CD4-positive, alpha-beta T cell (primary cell): ENCODE data around the gene PRKAG3. TPM values are rescaled to one million over a fixed set of nuclear protein-coding genes. Genes with fewer than 3 reads are reported as not detected.

Source experiments
- ATAC-seq: fragments of 200-7000 bp; cut with Tn5 transposase; one replicate; pipeline ENCODE4 v1.10.0; 2022; ENCODE audit warnings: mild to moderate bottlenecking; ENCODE audit not compliant: poor library complexity
- CTCF ChIA-PET: fragments of 350-600 bp; sonication (Branson Sonifier 250); formaldehyde crosslinking; loops from one replicate; lab custom pipeline; 2021; ENCODE audit warnings: antibody characterized with exemption, inconsistent platforms; lab: Charles Lee
- POLR2A ChIA-PET: fragments of 350-600 bp; sonication (Branson Sonifier 250); formaldehyde crosslinking; loops from one replicate; lab custom pipeline; 2021; ENCODE audit warnings: antibody characterized with exemption, inconsistent platforms; lab: Charles Lee
- DNase-seq, 14 experiments: peaks; one replicate each; pipeline ENCODE4 v3.0.0-alpha.2; 2013 to 2020; ENCODE audit warnings: mixed read lengths in 2 of 14
- H3K27ac ChIP-seq, 2 donors: one replicate each; pipeline versions ENCODE4 v1.5.1 to v1.7.0; 2013; ENCODE audit warnings: low read length in 2 of 2, low read depth in 1 of 2, mild to moderate bottlenecking in 1 of 2
- H3K27me3 ChIP-seq, 2 experiments: 1 replicate in 1 of 2; 2 replicates in 1 of 2; pipeline versions ENCODE4 v1.6.1 to v1.7.0; 2013; ENCODE audit warnings: low read length in 2 of 2, control low read depth in 1 of 2, mild to moderate bottlenecking in 1 of 2, moderate library complexity in 1 of 2; ENCODE audit not compliant: insufficient read depth in 2 of 2, control insufficient read depth in 1 of 2
- H3K36me3 ChIP-seq: one replicate; pipeline ENCODE4 v1.6.1; 2013; ENCODE audit warnings: low read length, control low read depth; ENCODE audit not compliant: insufficient read depth
- H3K4me1 ChIP-seq: one replicate; pipeline ENCODE4 v1.6.1; 2013; ENCODE audit warnings: low read length, control low read depth; ENCODE audit not compliant: insufficient read depth
- H3K4me3 ChIP-seq: one replicate; pipeline ENCODE4 v1.5.1; 2013; ENCODE audit warnings: mild to moderate bottlenecking, low read length, moderate library complexity
- H3K9me3 ChIP-seq, 2 experiments: 1 replicate in 1 of 2; 2 replicates in 1 of 2; pipeline versions ENCODE4 v1.6.1 to v1.7.0; 2013; ENCODE audit warnings: low read length in 2 of 2, mild to moderate bottlenecking in 2 of 2, control low read depth in 1 of 2, moderate library complexity in 1 of 2; ENCODE audit not compliant: control insufficient read depth in 1 of 2, insufficient read depth in 1 of 2
- H3K27ac Mint-ChIP-seq: one replicate; pipeline ENCODE4 v1.8.0; 2020; ENCODE audit warnings: mixed read lengths
- H3K27me3 Mint-ChIP-seq: one replicate; pipeline ENCODE4 v1.8.0; 2021; ENCODE audit warnings: mixed read lengths
- H3K36me3 Mint-ChIP-seq: one replicate; pipeline ENCODE4 v1.8.0; 2021; ENCODE audit warnings: low read depth, mixed read lengths
- H3K4me1 Mint-ChIP-seq: one replicate; pipeline ENCODE4 v1.8.0; 2021; ENCODE audit warnings: low read depth, mixed read lengths
- H3K4me3 Mint-ChIP-seq: one replicate; pipeline ENCODE4 v1.8.0; 2020; ENCODE audit warnings: mild to moderate bottlenecking, mixed read lengths
- H3K9me3 Mint-ChIP-seq: one replicate; pipeline ENCODE4 v1.8.0; 2020; ENCODE audit warnings: mixed read lengths
- CTCF ChIP-seq: fragments of 200-600 bp; IDR thresholded peaks from one replicate; pipeline ENCODE4 v1.8.0; 2022; ENCODE audit warnings: antibody characterized with exemption, mild to moderate bottlenecking
- intact Hi-C, 2 experiments: fragments of 100-400 bp; cut with DNase I in 1 of 2; cut with micrococcal nuclease in 1 of 2; formaldehyde crosslinking; loops; one replicate each; pipeline versions ENCODE4 v1.15.1 to v1.9.0; 2023 to 2025; cut with DNase I, micrococcal nuclease
- total RNA-seq, 174 experiments: library from RNA in 2 of 174; stranded (reverse) in 2 of 174; gene quantifications; one replicate each; pipeline ENCODE4 v1.2.3 and lab custom pipeline; 2021 to 2026

The PRKAG3 gene
- total RNA-seq, 2 experiments from 2014 or later, result not detected

GRCh38 chr2:218834685-218835084 lies 3.1 kb upstream of the PRKAG3 start:
- no peak for TF ChIP-seq CTCF
- peaks cover 2% of the 10 kb centered on the region for H3K9me3 Mint-ChIP-seq
- Histone ChIP-seq H3K4me3 (no peak overlapping the region), H3K27me3 (peaks cover 9 to 62% of the 10 kb centered on the region in 2 experiments), H3K9me3 (peaks cover 4 to 14% of the 10 kb centered on the region in 2 experiments), H3K27ac (no peak overlapping the region), H3K4me1 (no peaks in the 10 kb centered on the region), H3K36me3 (no peaks in the 10 kb centered on the region)
- intact Hi-C loops, result no loop called here
- ATAC-seq (no peak), DNase-seq (no peak)
- H3K4me3 Mint-ChIP-seq, result no peak overlapping the region
- no peaks in the 10 kb centered on the region for H3K36me3 Mint-ChIP-seq
- CTCF ChIA-PET, result no interaction called here
- H3K4me1 Mint-ChIP-seq, result no peaks in the 10 kb centered on the region
- no peak overlapping the region for H3K27ac Mint-ChIP-seq
- peaks cover 73% of the 10 kb centered on the region for H3K27me3 Mint-ChIP-seq
- POLR2A ChIA-PET, result no interaction called here

DNA sequence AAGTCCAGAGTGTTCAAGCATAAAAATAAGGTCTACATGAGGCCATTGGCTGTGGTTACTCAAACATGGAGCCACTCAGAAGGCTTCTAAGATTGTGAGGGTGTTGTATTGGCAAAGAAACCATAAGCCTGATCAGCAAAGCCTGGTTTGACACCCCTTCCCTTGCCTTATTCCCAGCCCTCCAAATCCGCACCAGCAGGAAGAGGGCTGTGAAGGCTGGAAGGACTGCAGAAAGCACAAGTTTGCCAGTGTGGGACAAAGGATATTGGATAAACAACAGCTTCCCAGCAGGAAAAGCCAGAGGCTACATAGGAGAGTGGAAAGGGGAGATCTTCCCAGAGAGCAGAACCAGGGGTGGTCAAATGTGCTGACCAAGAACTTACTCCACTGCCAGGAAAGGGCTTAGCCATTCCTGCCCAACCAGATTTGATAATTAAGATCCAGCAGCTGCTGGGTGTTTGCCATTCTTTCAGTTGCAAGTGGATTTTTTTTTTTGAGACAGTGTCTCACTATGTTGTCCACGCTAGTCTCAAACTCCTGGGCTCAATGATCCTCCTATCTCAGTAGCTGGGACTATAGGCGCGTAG lies 1.5 kb upstream of the PRKAG3 start:
- no peak for ATAC-seq
- Mint-ChIP-seq H3K4me1 (no peaks in the 10 kb centered on the region), H3K27me3 (peaks cover 58% of the 10 kb centered on the region), H3K27ac (no peak overlapping the region), H3K4me3 (no peak overlapping the region), H3K36me3 (no peaks in the 10 kb centered on the region), H3K9me3 (peaks cover 2% of the 10 kb centered on the region)
- no peak for TF ChIP-seq CTCF
- Histone ChIP-seq H3K9me3 (peaks cover 4 to 11% of the 10 kb centered on the region in 2 experiments), H3K27me3 (peaks cover 9 to 53% of the 10 kb centered on the region in 2 experiments), H3K4me3 (no peak overlapping the region), H3K36me3 (no peaks in the 10 kb centered on the region), H3K27ac (no peak overlapping the region), H3K4me1 (no peaks in the 10 kb centered on the region)
- intact Hi-C loops, result no loop called here
- POLR2A ChIA-PET, result interaction anchor here (0.6 kb wide), 1 partner anchor 129 kb away, joined by 3 read pairs; no protein-coding TSS in a partner anchor
- DNase-seq, result no peak
- CTCF ChIA-PET, result no interaction called here

- ChIA-PET CTCF (no interaction called here), POLR2A (no interaction called here)
- Histone ChIP-seq H3K9me3 (peaks cover 4 to 7% of the 10 kb centered on the region in 2 experiments), H3K27me3 (peaks cover 9 to 53% of the 10 kb centered on the region in 2 experiments), H3K4me3 (no peak overlapping the region), H3K4me1 (no peaks in the 10 kb centered on the region), H3K36me3 (no peaks in the 10 kb centered on the region), H3K27ac (no peak overlapping the region)
- Mint-ChIP-seq H3K4me1 (no peaks in the 10 kb centered on the region), H3K4me3 (no peak overlapping the region), H3K36me3 (no peaks in the 10 kb centered on the region), H3K9me3 (peaks cover 1% of the 10 kb centered on the region), H3K27ac (no peak overlapping the region), H3K27me3 (peaks cover 54% of the 10 kb centered on the region)
- no peak for TF ChIP-seq CTCF
- ATAC-seq (no peak), DNase-seq (no peak)
- intact Hi-C loops, result no loop called here
Measured at GRCh38 chr2:218832520-218832919, 917 bp upstream of the PRKAG3 start.
